Smooth muscle cell (in vitro differentiated cells): ENCODE data around the gene DDX52. TPM values are rescaled to one million over a fixed set of nuclear protein-coding genes. Genes with fewer than 3 reads are reported as not detected.
"Not testable (repeated sequence)": the region's sequence is repeated elsewhere in the genome, so short reads cannot be mapped to it uniquely, and the experiment has no call there.

Experiments
- DNase-seq: peaks from one replicate; lab custom pipeline; 2025; ENCODE audit not compliant: unreplicated experiment; lab: John Stamatoyannopoulos, UW
- H2AFZ ChIP-seq: fragments of 200-600 bp; sonication (generic); 2 replicates; pipeline ENCODE4 v1.6.0; 2016; ENCODE audit warnings: antibody characterized with exemption, low read depth, mild to moderate bottlenecking
- H3F3A ChIP-seq: fragments of 200-600 bp; sonication (generic); 2 replicates; pipeline ENCODE4 v1.6.0; 2017; ENCODE audit warnings: antibody characterized with exemption, low read depth
- H3K27ac ChIP-seq: fragments of 200-600 bp; sonication (generic); 2 replicates; pipeline ENCODE4 v1.5.1; 2016; ENCODE audit warnings: low read depth, mild to moderate bottlenecking
- H3K27me3 ChIP-seq: fragments of 200-600 bp; sonication (generic); 2 replicates; pipeline ENCODE4 v1.6.1; 2016; ENCODE audit warnings: low read depth, mild to moderate bottlenecking
- H3K36me3 ChIP-seq: fragments of 200-600 bp; sonication (generic); 2 replicates; pipeline ENCODE4 v1.5.1; 2016; ENCODE audit warnings: low read depth
- H3K4me1 ChIP-seq: fragments of 200-600 bp; sonication (generic); 2 replicates; pipeline ENCODE4 v1.5.1; 2016; ENCODE audit warnings: low read depth
- H3K4me2 ChIP-seq: fragments of 200-600 bp; sonication (generic); 2 replicates; pipeline ENCODE4 v1.6.0; 2016; ENCODE audit warnings: mild to moderate bottlenecking
- H3K4me3 ChIP-seq: fragments of 200-600 bp; sonication (generic); 2 replicates; pipeline ENCODE4 v1.5.1; 2016; ENCODE audit warnings: mild to moderate bottlenecking
- H3K79me2 ChIP-seq: fragments of 200-600 bp; sonication (generic); 2 replicates; pipeline ENCODE4 v1.6.0; 2016; ENCODE audit warnings: low read depth, mild to moderate bottlenecking
- H3K9ac ChIP-seq: fragments of 200-600 bp; sonication (generic); 2 replicates; pipeline ENCODE4 v1.6.0; 2016; ENCODE audit warnings: low read depth
- H3K9me3 ChIP-seq: fragments of 200-600 bp; sonication (generic); replicated peaks from 2 replicates; pipeline ENCODE4 v1.5.1; 2016; ENCODE audit warnings: low read depth
- H4K20me1 ChIP-seq: fragments of 200-600 bp; sonication (generic); 2 replicates; pipeline ENCODE4 v1.6.0; 2016; ENCODE audit warnings: low read depth
- WGBS: methylation state at CpG from one replicate; pipeline ENCODE4 v1.1.7; 2016; ENCODE audit warnings: low lambda C conversion rate; 5-methylcytosine and 5-hydroxymethylcytosine counted together
- polyA plus RNA-seq: library from polyadenylated mRNA; unstranded; fragments of >200 nt; fragmentation: Nextera tagmentation; extraction: Ambion mirVana; gene quantifications from 2 replicates; pipeline ENCODE4 v1.2.1, GENCODE V29; 2016
- total RNA-seq: library from RNA; depleted of rRNA; stranded (reverse); fragments of >200 nt; gene quantifications from 2 replicates; pipeline ENCODE4 v1.2.3, GENCODE V29; 2014
- TF ChIP-seq, protein P1 (sequence below): fragments of 200-600 bp; sonication (generic); IDR thresholded peaks from 2 replicates; pipeline ENCODE4 v1.5.1; 2017; ENCODE audit warnings: borderline replicate concordance, mild to moderate bottlenecking, antibody characterized with exemption; ENCODE audit not compliant: insufficient read depth, poor library complexity, severe bottlenecking

Gene DDX52
- total and polyA plus RNA-seq, 2 experiments from 2014 or later: 18.7 to 26.0 TPM

DNA sequence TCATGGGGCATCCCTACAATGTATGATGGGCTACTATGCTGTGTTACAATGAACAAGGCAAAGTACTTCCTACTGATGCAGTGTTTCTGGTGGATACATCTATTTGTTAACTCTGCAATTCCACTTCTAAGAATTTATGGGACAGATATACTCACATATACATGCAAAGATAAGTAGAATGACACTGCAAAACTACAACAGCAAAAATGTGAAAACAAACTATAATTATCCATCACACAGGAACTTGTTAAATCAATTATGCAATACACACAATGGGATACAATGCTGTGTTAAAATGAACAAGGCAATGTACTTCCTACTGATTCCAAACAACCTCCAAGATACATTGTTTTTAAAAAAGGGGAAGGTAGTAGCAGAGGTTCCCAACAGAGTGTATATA is 3.2 kb downstream of the DDX52 start:
- H3K36me3 ChIP-seq: peaks cover 22% of the 10 kb centered on the region
- H3K27me3 ChIP-seq: peaks cover 9% of the 10 kb centered on the region
- H3K4me3 ChIP-seq: no peak overlapping the region
- H3K4me2 ChIP-seq: no peak overlapping the region
- no peak overlapping the region for H3K9ac ChIP-seq
- H3K9me3 ChIP-seq: no peaks in the 10 kb centered on the region
- H3K4me1 ChIP-seq: peaks cover 9% of the 10 kb centered on the region
- no peak for DNase-seq
- TF ChIP-seq, protein P1, sequence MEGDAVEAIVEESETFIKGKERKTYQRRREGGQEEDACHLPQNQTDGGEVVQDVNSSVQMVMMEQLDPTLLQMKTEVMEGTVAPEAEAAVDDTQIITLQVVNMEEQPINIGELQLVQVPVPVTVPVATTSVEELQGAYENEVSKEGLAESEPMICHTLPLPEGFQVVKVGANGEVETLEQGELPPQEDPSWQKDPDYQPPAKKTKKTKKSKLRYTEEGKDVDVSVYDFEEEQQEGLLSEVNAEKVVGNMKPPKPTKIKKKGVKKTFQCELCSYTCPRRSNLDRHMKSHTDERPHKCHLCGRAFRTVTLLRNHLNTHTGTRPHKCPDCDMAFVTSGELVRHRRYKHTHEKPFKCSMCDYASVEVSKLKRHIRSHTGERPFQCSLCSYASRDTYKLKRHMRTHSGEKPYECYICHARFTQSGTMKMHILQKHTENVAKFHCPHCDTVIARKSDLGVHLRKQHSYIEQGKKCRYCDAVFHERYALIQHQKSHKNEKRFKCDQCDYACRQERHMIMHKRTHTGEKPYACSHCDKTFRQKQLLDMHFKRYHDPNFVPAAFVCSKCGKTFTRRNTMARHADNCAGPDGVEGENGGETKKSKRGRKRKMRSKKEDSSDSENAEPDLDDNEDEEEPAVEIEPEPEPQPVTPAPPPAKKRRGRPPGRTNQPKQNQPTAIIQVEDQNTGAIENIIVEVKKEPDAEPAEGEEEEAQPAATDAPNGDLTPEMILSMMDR: no peak
- no peak overlapping the region for H3K27ac ChIP-seq
- peaks cover 64% of the 10 kb centered on the region for H3K79me2 ChIP-seq
- H4K20me1 ChIP-seq: peaks cover 12% of the 10 kb centered on the region
- no peaks in the 10 kb centered on the region for H3F3A ChIP-seq
- H2AFZ ChIP-seq: no peak overlapping the region

DNA sequence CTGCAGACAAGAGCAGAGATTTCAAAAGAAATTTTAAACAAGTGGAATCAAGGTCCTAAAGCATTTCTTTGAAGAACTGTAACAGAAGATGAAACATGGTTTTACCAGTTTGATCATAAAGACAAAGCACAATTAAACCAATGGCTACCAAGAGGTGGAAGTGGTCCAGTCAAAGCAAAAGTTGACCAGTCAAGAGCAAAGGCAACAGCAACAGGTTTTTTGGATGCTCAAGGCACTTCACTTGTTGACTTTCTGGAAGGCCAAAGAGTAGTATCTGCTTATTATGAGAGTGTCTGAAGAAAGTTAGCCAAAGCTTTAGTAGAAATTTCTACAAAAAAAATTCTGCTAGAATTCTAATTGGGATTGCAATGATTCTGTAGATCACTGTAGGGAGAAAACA is 5.3 kb downstream of the DDX52 start:
- no peaks in the 10 kb centered on the region for H3K27me3 ChIP-seq
- DNase-seq: no peak
- H3K36me3 ChIP-seq: peaks cover 22% of the 10 kb centered on the region
- no peak overlapping the region for H3K4me3 ChIP-seq
- H4K20me1 ChIP-seq: peaks cover 12% of the 10 kb centered on the region
- H3F3A ChIP-seq: no peaks in the 10 kb centered on the region
- H3K27ac ChIP-seq: no peak overlapping the region
- no peaks in the 10 kb centered on the region for H3K9me3 ChIP-seq
- H3K79me2 ChIP-seq: peaks cover 64% of the 10 kb centered on the region
- TF ChIP-seq, protein P1: no peak
- H3K9ac ChIP-seq: no peak overlapping the region
- H3K4me2 ChIP-seq: no peak overlapping the region
- no peak overlapping the region for H2AFZ ChIP-seq
- H3K4me1 ChIP-seq: peaks cover 9% of the 10 kb centered on the region

DNA sequence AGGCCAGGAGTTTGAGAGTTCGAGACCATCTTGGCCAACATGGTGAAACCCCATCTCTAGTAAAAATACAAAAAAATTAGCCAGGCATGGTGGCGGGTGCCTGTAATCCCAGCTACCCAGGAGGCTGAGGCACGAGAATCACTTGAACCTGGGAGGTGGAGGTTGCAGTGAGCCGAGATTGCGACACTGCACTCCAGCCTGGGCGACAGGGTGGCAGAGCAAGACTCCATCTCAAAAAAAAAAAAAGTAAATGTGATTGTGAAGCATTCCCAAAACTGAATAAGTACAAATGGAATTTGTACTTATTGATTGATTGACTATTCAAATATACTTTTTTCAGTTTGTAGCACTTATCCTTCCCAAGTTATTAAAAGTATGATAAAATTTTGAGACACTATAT is 26.8 kb downstream of the DDX52 start:
- H3K9me3 ChIP-seq, H3K27ac ChIP-seq, H2AFZ ChIP-seq, DNase-seq, H3K79me2 ChIP-seq, H4K20me1 ChIP-seq, H3K4me1 ChIP-seq, H3K27me3 ChIP-seq, H3K9ac ChIP-seq, H3F3A ChIP-seq, H3K4me2 ChIP-seq, H3K4me3 ChIP-seq: not testable (repeated sequence)
- WGBS: 98% methylated on average over 6 of the region's 6 CpGs
- H3K36me3 ChIP-seq: peaks cover 12% of the 10 kb centered on the region

DNA sequence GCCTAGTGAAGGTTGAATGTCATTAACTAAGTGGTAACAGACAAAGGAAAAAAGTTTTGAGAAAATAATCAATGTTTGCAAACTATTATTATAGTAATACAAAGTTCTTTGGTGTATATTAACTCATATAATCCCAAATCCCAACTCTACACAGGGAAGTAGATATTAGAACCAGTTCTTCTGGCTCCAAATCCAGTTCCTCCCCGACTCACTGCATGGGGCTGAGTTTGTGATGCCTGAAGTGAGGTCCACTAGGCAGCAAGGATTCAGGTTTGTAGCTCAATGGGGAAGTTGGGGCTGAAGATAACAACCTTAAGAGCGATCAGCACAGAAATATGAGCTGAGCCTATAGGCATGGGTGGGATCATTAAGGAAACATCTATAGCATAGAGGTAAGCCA is 28.4 kb downstream of the DDX52 start:
- no peak for DNase-seq
- no peaks in the 10 kb centered on the region for H3K27me3 ChIP-seq
- 98% methylated on average over 2 of the region's 2 CpGs for WGBS
- H3F3A ChIP-seq: peaks cover 13% of the 10 kb centered on the region
- peak overlapping the region; percentile 71 for H3K9ac ChIP-seq
- H3K27ac ChIP-seq: peak overlapping the region; percentile 84
- no peak overlapping the region for H2AFZ ChIP-seq
- no peak overlapping the region for H3K4me2 ChIP-seq
- peaks cover 9% of the 10 kb centered on the region for H3K36me3 ChIP-seq
- peaks cover under 1% of the 10 kb centered on the region for H3K4me1 ChIP-seq
- H3K79me2 ChIP-seq: no peaks in the 10 kb centered on the region
- TF ChIP-seq, protein P1: no peak
- no peaks in the 10 kb centered on the region for H3K9me3 ChIP-seq
- no peaks in the 10 kb centered on the region for H4K20me1 ChIP-seq
- H3K4me3 ChIP-seq: no peak overlapping the region
